Fibroblast of lung (primary cell): ENCODE data around the gene RRP12.

ENCODE experiments used
- CTCF ChIP-seq, 2 donors: IDR thresholded peaks in 1 of 2; conservative IDR thresholded peaks in 1 of 2; 1 replicate in 1 of 2; 2 replicates in 1 of 2; pipeline ENCODE4 v1.5.1; 2011 to 2012; ENCODE audit warnings: low read length in 2 of 2, control low read depth in 1 of 2, inconsistent platforms in 1 of 2, low read depth in 1 of 2, mild to moderate bottlenecking in 1 of 2
- EZH2 ChIP-seq: IDR thresholded peaks from 2 replicates; pipeline ENCODE4 v1.5.1; 2012; ENCODE audit warnings: low read length, control low read depth, mild to moderate bottlenecking; ENCODE audit errors: missing control alignments

GRCh38 chr10:97336446-97336845 lies 64.7 kb downstream of the RRP12 start:
- no peak for TF ChIP-seq CTCF (conservative IDR thresholded peaks at IDR 0.05 in 1 of 2, IDR thresholded peaks at IDR 0.05 in 1 of 2; ENCODE audit: low read depth in 1 of 2, low read length in 2 of 2)
- TF ChIP-seq EZH2 = no peak
